DOHH2 (cell line): ENCODE measurements around the gene C2orf69.

Experiments used
- H3F3A ChIP-seq: fragments of 200-600 bp; sonication (generic), shearing (Covaris generic); 2 replicates; pipeline ENCODE4 v1.6.0; 2016; ENCODE audit warnings: antibody characterized with exemption, mild to moderate bottlenecking; ENCODE audit not compliant: control insufficient read depth, insufficient read depth
- H3K27ac ChIP-seq: fragments of 200-600 bp; sonication (generic); 2 replicates; pipeline ENCODE4 v1.5.1; 2014; ENCODE audit warnings: low read depth, mild to moderate bottlenecking, low read length, moderate library complexity
- H3K27me3 ChIP-seq: fragments of 200-600 bp; sonication (generic); 2 replicates; pipeline ENCODE4 v1.6.1; 2014; ENCODE audit warnings: mild to moderate bottlenecking, low read length, mixed read lengths; ENCODE audit not compliant: control insufficient read depth
- H3K36me3 ChIP-seq: fragments of 200-600 bp; sonication (generic); 2 replicates; pipeline ENCODE4 v1.6.1; 2014; ENCODE audit warnings: mild to moderate bottlenecking, low read length, moderate library complexity, mixed read lengths; ENCODE audit not compliant: control insufficient read depth
- H3K4me1 ChIP-seq: fragments of 200-600 bp; sonication (generic); 2 replicates; pipeline ENCODE4 v1.6.1; 2014; ENCODE audit warnings: mild to moderate bottlenecking, low read length, mixed read lengths; ENCODE audit not compliant: control insufficient read depth
- H3K4me2 ChIP-seq: fragments of 200-600 bp; sonication (generic); 2 replicates; pipeline ENCODE4 v1.6.0; 2014; ENCODE audit warnings: mild to moderate bottlenecking, low read length, moderate library complexity
- H3K4me3 ChIP-seq: fragments of 200-600 bp; sonication (generic); 2 replicates; pipeline ENCODE4 v1.5.1; 2014; ENCODE audit warnings: mild to moderate bottlenecking, low read length, mixed read lengths
- H3K79me2 ChIP-seq: fragments of 200-600 bp; sonication (generic); 2 replicates; pipeline ENCODE4 v1.6.1; 2014; ENCODE audit warnings: mild to moderate bottlenecking, low read length, mixed read lengths; ENCODE audit not compliant: control insufficient read depth
- H3K9me2 ChIP-seq: fragments of 200-600 bp; sonication (generic); replicated peaks from 2 replicates; pipeline ENCODE4 v1.6.1; 2014; ENCODE audit warnings: mild to moderate bottlenecking, low read length, mixed read lengths; ENCODE audit not compliant: control insufficient read depth
- H3K9me3 ChIP-seq: fragments of 200-600 bp; sonication (generic); 2 replicates; pipeline ENCODE4 v1.6.1; 2014; ENCODE audit warnings: antibody characterized with exemption, low read length, mixed read lengths; ENCODE audit not compliant: control insufficient read depth, insufficient read depth
- H4K20me1 ChIP-seq: fragments of 200-600 bp; sonication (generic); 2 replicates; pipeline ENCODE4 v1.6.0; 2014; ENCODE audit warnings: low read depth, mild to moderate bottlenecking, antibody characterized with exemption, low read length, moderate library complexity; ENCODE audit not compliant: control insufficient read depth, insufficient read depth
- CTCF ChIP-seq: fragments of 200-600 bp; sonication (generic); IDR thresholded peaks from one replicate; pipeline ENCODE4 v1.5.1; 2014; ENCODE audit warnings: antibody characterized with exemption, mild to moderate bottlenecking, low read depth, low read length; ENCODE audit not compliant: poor library complexity, severe bottlenecking
- EZH2phosphoT487 ChIP-seq: fragments of 200-600 bp; sonication (generic); IDR thresholded peaks from 2 replicates; pipeline ENCODE4 v1.6.1; 2017; ENCODE audit warnings: borderline replicate concordance, mild to moderate bottlenecking, antibody characterized with exemption, low read length, moderate library complexity, mixed read lengths

The C2orf69 gene

GRCh38 chr2:199943373-199943772 is 32.3 kb downstream of the C2orf69 start:
- H3K79me2 ChIP-seq: no peaks in the 10 kb centered on the region; the same call in 1 of the 2 replicates
- H3K4me2 ChIP-seq: no peak overlapping the region
- H3K4me3 ChIP-seq: no peak overlapping the region
- H3K9me3 ChIP-seq: no peaks in the 10 kb centered on the region
- no peaks in the 10 kb centered on the region for H3K27me3 ChIP-seq
- peaks cover 56% of the 10 kb centered on the region for H3K36me3 ChIP-seq
- H3F3A ChIP-seq: peaks cover 8% of the 10 kb centered on the region
- no peaks in the 10 kb centered on the region for H3K9me2 ChIP-seq
- H3K4me1 ChIP-seq: no peaks in the 10 kb centered on the region
- H4K20me1 ChIP-seq: no peaks in the 10 kb centered on the region
- H3K27ac ChIP-seq: no peak overlapping the region
- no peak for TF ChIP-seq CTCF
- TF ChIP-seq EZH2phosphoT487: no peak

- H3K27ac ChIP-seq: no peak overlapping the region
- no peaks in the 10 kb centered on the region for H3K4me1 ChIP-seq
- H3K36me3 ChIP-seq: peaks cover 68% of the 10 kb centered on the region
- H3K79me2 ChIP-seq: peaks cover 20% of the 10 kb centered on the region
- no peaks in the 10 kb centered on the region for H4K20me1 ChIP-seq
- no peak overlapping the region for H3K4me2 ChIP-seq
- H3K9me3 ChIP-seq: no peaks in the 10 kb centered on the region
- H3K9me2 ChIP-seq: no peaks in the 10 kb centered on the region
- no peaks in the 10 kb centered on the region for H3K27me3 ChIP-seq
- TF ChIP-seq EZH2phosphoT487 (no peak), CTCF (no peak)
- peaks cover 3% of the 10 kb centered on the region; the same call in 1 of the 2 replicates for H3F3A ChIP-seq
- no peak overlapping the region for H3K4me3 ChIP-seq
Observed at GRCh38 chr2:199946196-199946595, 35.1 kb downstream of the C2orf69 start.

GRCh38 chr2:199946836-199947235 is 35.7 kb downstream of the C2orf69 start:
- H3K9me2 ChIP-seq: no peaks in the 10 kb centered on the region
- H4K20me1 ChIP-seq: no peaks in the 10 kb centered on the region
- no peaks in the 10 kb centered on the region for H3K9me3 ChIP-seq
- no peak for TF ChIP-seq CTCF
- no peak for TF ChIP-seq EZH2phosphoT487
- H3F3A ChIP-seq: no peaks in the 10 kb centered on the region
- H3K4me2 ChIP-seq: no peak overlapping the region
- no peak overlapping the region for H3K27ac ChIP-seq
- no peak overlapping the region for H3K4me3 ChIP-seq
- peaks cover 68% of the 10 kb centered on the region for H3K36me3 ChIP-seq
- H3K79me2 ChIP-seq: peaks cover 23% of the 10 kb centered on the region
- no peaks in the 10 kb centered on the region for H3K4me1 ChIP-seq
- no peaks in the 10 kb centered on the region for H3K27me3 ChIP-seq
